IMR-90 (cell line): ENCODE measurements around the gene HPS6. TPM values are rescaled to one million over a fixed set of nuclear protein-coding genes. Genes with fewer than 3 reads are reported as not detected.

Experiments used
- ATAC-seq: fragments of 200-7000 bp; cut with Tn5 transposase; 2 replicates; pipeline ENCODE4 v1.9.1; 2020; ENCODE audit warnings: low read depth, mild to moderate bottlenecking, moderate library complexity
- BruUV-seq: library from RNA; stranded (reverse); fragments of 400-500 nt; replicated peaks from 2 replicates; lab custom pipeline; 2021; lab: Mats Ljungman, UMichigan
- CTCF ChIA-PET: fragments of 300-600 bp; formaldehyde crosslinking; extraction: SDS; loops from one replicate; lab custom pipeline; 2021; ENCODE audit warnings: antibody characterized with exemption; lab: Yijun Ruan, JAX
- POLR2A ChIA-PET: fragments of 300-600 bp; sonication (Branson Sonifier 250); formaldehyde crosslinking; loops from one replicate; lab custom pipeline; 2022; ENCODE audit warnings: antibody characterized with exemption; ENCODE audit not compliant: unreplicated experiment; lab: Charles Lee
- DNase-seq: peaks from one replicate; pipeline ENCODE4 v3.0.0; 2013
- H2AFZ ChIP-seq: replicated peaks from 2 replicates; pipeline ENCODE3; 2013; ENCODE audit warnings: low read length, mild to moderate bottlenecking; ENCODE audit not compliant: poor library complexity
- H2AK5ac ChIP-seq: 2 replicates; pipeline ENCODE4 v1.6.1; 2013; ENCODE audit warnings: low read depth, low read length, inconsistent platforms
- H2AK9ac ChIP-seq: replicated peaks from 2 replicates; pipeline ENCODE3; 2013; ENCODE audit warnings: mild to moderate bottlenecking, low read depth, low read length, moderate library complexity; ENCODE audit not compliant: poor library complexity
- H2BK120ac ChIP-seq: 2 replicates; pipeline ENCODE4 v1.6.1; 2013; ENCODE audit warnings: low read depth, low read length, inconsistent platforms
- H2BK15ac ChIP-seq: 3 replicates; pipeline ENCODE4 v1.6.1; 2013; ENCODE audit warnings: low read depth, low read length, inconsistent platforms
- H2BK20ac ChIP-seq: 2 replicates; pipeline ENCODE4 v1.6.1; 2013; ENCODE audit warnings: low read depth, mild to moderate bottlenecking, inconsistent platforms, low read length, moderate library complexity
- H2BK5ac ChIP-seq: 2 replicates; pipeline ENCODE4 v1.6.1; 2013; ENCODE audit warnings: mild to moderate bottlenecking, low read depth, low read length, inconsistent platforms; ENCODE audit not compliant: poor library complexity, severe bottlenecking
- H3K14ac ChIP-seq: replicated peaks from 2 replicates; pipeline ENCODE4 v1.6.1; 2013; ENCODE audit warnings: low read depth, low read length, inconsistent platforms
- H3K18ac ChIP-seq: 2 replicates; pipeline ENCODE4 v1.6.1; 2013; ENCODE audit warnings: low read depth, low read length, control low read depth
- H3K23ac ChIP-seq: 2 replicates; pipeline ENCODE4 v1.6.1; 2013; ENCODE audit warnings: low read depth, low read length, inconsistent platforms
- H3K27ac ChIP-seq: 2 replicates; pipeline ENCODE4 v1.5.1; 2013; ENCODE audit warnings: mild to moderate bottlenecking, control low read depth, low read length; ENCODE audit not compliant: insufficient read depth
- H3K27me3 ChIP-seq: 2 replicates; pipeline ENCODE4 v1.6.1; 2013; ENCODE audit warnings: low read length; ENCODE audit not compliant: control insufficient read depth, insufficient read depth
- H3K36me3 ChIP-seq: 2 replicates; pipeline ENCODE4 v1.6.1; 2013; ENCODE audit warnings: low read length, mixed read lengths; ENCODE audit not compliant: control insufficient read depth, insufficient read depth
- H3K4ac ChIP-seq: 2 replicates; pipeline ENCODE4 v1.6.1; 2013; ENCODE audit warnings: low read depth, low read length, inconsistent platforms
- H3K4me1 ChIP-seq: 2 replicates; pipeline ENCODE4 v1.6.1; 2013; ENCODE audit warnings: low read length, mixed read lengths; ENCODE audit not compliant: control insufficient read depth, insufficient read depth
- H3K4me2 ChIP-seq: 2 replicates; pipeline ENCODE4 v1.6.1; 2013; ENCODE audit warnings: low read depth, mild to moderate bottlenecking, control low read depth, low read length, moderate library complexity
- H3K4me3 ChIP-seq: 2 replicates; pipeline ENCODE4 v1.5.1; 2013; ENCODE audit warnings: low read depth, mild to moderate bottlenecking, control low read depth, low read length, moderate library complexity; ENCODE audit not compliant: insufficient read depth
- H3K56ac ChIP-seq: 2 replicates; pipeline ENCODE4 v1.6.1; 2013; ENCODE audit warnings: low read length, inconsistent platforms; ENCODE audit not compliant: insufficient read depth; ENCODE audit errors: extremely low read depth
- H3K79me1 ChIP-seq, 2 experiments: 2 replicates each; pipeline ENCODE4 v1.6.1; 2013; ENCODE audit warnings: low read length in 2 of 2, inconsistent platforms in 1 of 2, low read depth in 1 of 2
- H3K9ac ChIP-seq: 2 replicates; pipeline ENCODE4 v1.6.1; 2013; ENCODE audit warnings: low read depth, low read length, control low read depth
- H3K9me1 ChIP-seq: 2 replicates; pipeline ENCODE4 v1.6.1; 2013; ENCODE audit warnings: low read length, inconsistent platforms; ENCODE audit not compliant: insufficient read depth
- H3K9me3 ChIP-seq: 2 replicates; pipeline ENCODE4 v1.6.1; 2013; ENCODE audit warnings: low read length; ENCODE audit not compliant: control insufficient read depth, insufficient read depth
- H4K20me1 ChIP-seq: 2 replicates; pipeline ENCODE4 v1.6.1; 2013; ENCODE audit warnings: low read length, inconsistent platforms; ENCODE audit not compliant: insufficient read depth
- H4K5ac ChIP-seq: 2 replicates; pipeline ENCODE4 v1.6.1; 2013; ENCODE audit warnings: mild to moderate bottlenecking, low read depth, low read length, control low read depth
- H4K8ac ChIP-seq, 2 experiments: 2 replicates each; pipeline ENCODE4 v1.6.1; 2013; ENCODE audit warnings: low read depth in 2 of 2, low read length in 2 of 2, control low read depth in 1 of 2, inconsistent platforms in 1 of 2
- H4K91ac ChIP-seq: 2 replicates; pipeline ENCODE4 v1.6.1; 2013; ENCODE audit warnings: low read depth, low read length, inconsistent platforms; ENCODE audit not compliant: insufficient read depth
- BHLHE40 ChIP-seq: fragments of 150-350 bp; IDR thresholded peaks from 2 replicates; pipeline ENCODE4 v1.6.1; 2016; ENCODE audit warnings: mild to moderate bottlenecking, low read depth, low read length
- CEBPB ChIP-seq: IDR thresholded peaks from 2 replicates; pipeline ENCODE4 v1.6.1; 2012; ENCODE audit warnings: low read depth, low read length, improper control_type of control experiment
- CHD1 ChIP-seq: IDR thresholded peaks from 2 replicates; pipeline ENCODE4 v1.6.1; 2012; ENCODE audit warnings: low read depth, low read length, improper control_type of control experiment
- ELK1 ChIP-seq: fragments of 150-350 bp; IDR thresholded peaks from 2 replicates; pipeline ENCODE4 v1.6.1; 2016; ENCODE audit warnings: low read depth, mild to moderate bottlenecking, low read length, moderate library complexity, borderline replicate concordance
- FOS ChIP-seq: fragments of 150-350 bp; IDR thresholded peaks from 2 replicates; pipeline ENCODE4 v1.6.1; 2016; ENCODE audit warnings: low read depth, low read length
- MAFK ChIP-seq: IDR thresholded peaks from 2 replicates; pipeline ENCODE4 v1.6.1; 2012; ENCODE audit warnings: low read depth, low read length, improper control_type of control experiment
- MAZ ChIP-seq: IDR thresholded peaks from 2 replicates; pipeline ENCODE4 v1.6.1; 2012; ENCODE audit warnings: low read depth, mild to moderate bottlenecking, low read length, improper control_type of control experiment, moderate library complexity, borderline replicate concordance
- MXI1 ChIP-seq: IDR thresholded peaks from 2 replicates; pipeline ENCODE4 v1.6.1; 2012; ENCODE audit warnings: low read depth, mild to moderate bottlenecking, low read length, moderate library complexity, borderline replicate concordance
- RAD21 ChIP-seq: IDR thresholded peaks from 2 replicates; pipeline ENCODE4 v1.6.1; 2012; ENCODE audit warnings: low read length, improper control_type of control experiment
- RFX5 ChIP-seq: IDR thresholded peaks from 2 replicates; pipeline ENCODE4 v1.8.0; 2012; ENCODE audit warnings: low read depth, mild to moderate bottlenecking, low read length, moderate library complexity
- SMC3 ChIP-seq: fragments of 150-350 bp; IDR thresholded peaks from 2 replicates; pipeline ENCODE4 v1.6.1; 2016; ENCODE audit warnings: low read depth, mild to moderate bottlenecking, antibody characterized with exemption, low read length, moderate library complexity
- WGBS, 2 experiments: methylation state at CpG; one replicate each; pipeline versions ENCODE4 v1.1.5 to v1.1.7; 2013; ENCODE audit warnings: missing lambda C conversion rate in 2 of 2; ENCODE audit not compliant: insufficient read length in 1 of 2; ENCODE audit errors: extremely low coverage in 2 of 2; 5-methylcytosine and 5-hydroxymethylcytosine counted together
- dilution Hi-C: fragments of 300-500 bp; cut with HindIII; formaldehyde crosslinking; loops from one replicate; pipeline ENCODE4 v1.14.3; 2018; ENCODE audit warnings: low sequenced_read_pairs; ENCODE audit not compliant: unreplicated experiment
- in situ Hi-C: fragments of 300-500 bp; cut with MboI; formaldehyde crosslinking; loops from 3 replicates; pipeline ENCODE4 v1.14.3; 2019; ENCODE audit warnings: low sequenced_read_pairs, inconsistent platforms, mixed read lengths
- intact Hi-C: fragments of 100-400 bp; cut with micrococcal nuclease; formaldehyde crosslinking; loops from 2 replicates; pipeline ENCODE4 v1.10.0; 2022
- polyA plus RNA-seq, 3 experiments: library from polyadenylated mRNA; depleted of rRNA; stranded (reverse); fragments of >200 nt; gene quantifications; 2 replicates each; pipeline ENCODE4 v1.2.3, GENCODE V29; 2012; ENCODE audit warnings: low replicate concordance in 1 of 3
- total RNA-seq: library from RNA; depleted of rRNA; stranded (reverse); fragments of >200 nt; gene quantifications from 2 replicates; pipeline ENCODE4 v1.2.3, GENCODE V29; 2012
- TF ChIP-seq, protein P1 (sequence below): conservative IDR thresholded peaks from 2 replicates; pipeline ENCODE4 v1.5.1; 2012; ENCODE audit warnings: mild to moderate bottlenecking, low read depth, low read length, improper control_type of control experiment
- TF ChIP-seq, protein P2 (sequence below): fragments of 150-350 bp; IDR thresholded peaks from 2 replicates; pipeline ENCODE4 v1.6.1; 2017; ENCODE audit warnings: mild to moderate bottlenecking, antibody characterized with exemption, low read length, low read depth

HPS6 gene
- total and polyA plus RNA-seq, 2 of the 4 experiments (the other 2 are of a cell fraction), result 10.5 to 23.1 TPM

DNA sequence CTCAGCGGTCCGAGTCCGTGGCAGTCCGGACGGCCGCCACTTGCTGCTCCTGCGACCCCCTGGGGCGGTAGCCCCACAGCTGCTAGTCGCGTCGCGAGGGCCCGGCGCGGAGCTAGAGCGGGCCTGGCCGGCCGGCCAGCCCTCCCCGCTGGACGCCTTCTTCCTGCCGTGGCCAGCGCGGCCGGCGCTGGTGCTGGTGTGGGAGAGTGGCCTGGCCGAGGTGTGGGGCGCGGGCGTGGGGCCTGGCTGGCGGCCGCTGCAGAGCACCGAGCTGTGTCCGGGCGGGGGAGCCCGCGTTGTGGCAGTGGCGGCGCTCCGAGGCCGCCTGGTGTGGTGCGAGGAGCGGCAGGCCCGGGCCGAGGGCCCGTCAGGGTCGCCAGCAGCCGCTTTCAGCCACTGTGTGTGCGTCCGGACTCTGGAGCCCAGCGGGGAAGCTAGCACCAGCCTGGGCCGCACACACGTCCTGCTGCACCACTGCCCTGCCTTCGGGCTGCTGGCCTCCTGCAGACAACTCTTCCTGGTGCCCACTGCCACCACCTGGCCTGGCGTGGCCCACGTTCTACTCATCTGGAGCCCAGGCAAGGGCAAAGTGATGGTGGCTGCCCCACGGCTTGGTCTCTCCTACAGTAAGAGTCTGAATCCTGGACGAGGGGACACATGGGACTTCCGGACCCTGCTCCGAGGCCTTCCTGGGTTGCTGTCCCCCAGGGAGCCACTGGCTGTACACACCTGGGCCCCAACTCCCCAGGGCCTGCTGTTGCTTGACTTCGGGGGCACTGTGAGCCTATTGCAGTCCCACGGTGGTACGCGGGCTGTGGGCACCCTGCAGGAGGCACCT, 631 bp downstream of the HPS6 start:
- Histone ChIP-seq H2BK15ac (no peak overlapping the region), H3K18ac (no peak overlapping the region), H3K9me1 (peaks cover 19% of the 10 kb centered on the region), H2BK120ac (0 out of 2 replicates have a peak overlapping the region, but pooled peaks have one; percentile 12), H3K27me3 (no peaks in the 10 kb centered on the region), H2BK5ac (peak overlapping the region; percentile 47), H4K91ac (peak overlapping the region; percentile 43; the same call in 1 of the 2 replicates), H3K23ac (peak overlapping the region; percentile 81; the same call in 1 of the 2 replicates), H2AK5ac (peak overlapping the region; percentile 90), H2BK20ac (no peak overlapping the region), H3K4me2 (peak overlapping the region; percentile 97), H3K4me1 (peaks cover 22% of the 10 kb centered on the region), H2AK9ac (peak overlapping the region; percentile 73), H2AFZ (peak overlapping the region; percentile 89), H3K36me3 (peaks cover 20% of the 10 kb centered on the region), H3K9ac (peak overlapping the region; percentile 98), H4K20me1 (peaks cover 33% of the 10 kb centered on the region), H3K27ac (peak overlapping the region; percentile 61), H3K14ac (peak overlapping the region; percentile 69), H3K56ac (no peak overlapping the region), H4K8ac (peak overlapping the region; percentile 55 to 69; a peak in 3 of 4 replicates), H3K79me1 (peaks cover 22 to 43% of the 10 kb centered on the region in 2 experiments), H3K4ac (peak overlapping the region; percentile 89), H3K4me3 (peak overlapping the region; percentile 68), H4K5ac (peak overlapping the region; percentile 21; the same call in 1 of the 2 replicates), H3K9me3 (no peaks in the 10 kb centered on the region)
- POLR2A ChIA-PET, result no interaction called here
- in situ Hi-C loops (no loop called here), intact Hi-C loops (no loop called here), dilution Hi-C loops (no loop called here)
- WGBS, 2 experiments, result 18% methylated on average over 36 of the region's 63 CpGs; no CpG with 5 or more reads in 1 of the 2 experiments
- peak; percentile 45 for ATAC-seq
- no TSS peak for BruUV-seq
- peak; percentile 13 for DNase-seq
- CTCF ChIA-PET, result interaction anchor here (1.5 kb wide), 1 partner anchor 56 kb away, joined by 3 read pairs; no protein-coding TSS in a partner anchor
- no peak for TF ChIP-seq SMC3
- TF ChIP-seq, protein P1, sequence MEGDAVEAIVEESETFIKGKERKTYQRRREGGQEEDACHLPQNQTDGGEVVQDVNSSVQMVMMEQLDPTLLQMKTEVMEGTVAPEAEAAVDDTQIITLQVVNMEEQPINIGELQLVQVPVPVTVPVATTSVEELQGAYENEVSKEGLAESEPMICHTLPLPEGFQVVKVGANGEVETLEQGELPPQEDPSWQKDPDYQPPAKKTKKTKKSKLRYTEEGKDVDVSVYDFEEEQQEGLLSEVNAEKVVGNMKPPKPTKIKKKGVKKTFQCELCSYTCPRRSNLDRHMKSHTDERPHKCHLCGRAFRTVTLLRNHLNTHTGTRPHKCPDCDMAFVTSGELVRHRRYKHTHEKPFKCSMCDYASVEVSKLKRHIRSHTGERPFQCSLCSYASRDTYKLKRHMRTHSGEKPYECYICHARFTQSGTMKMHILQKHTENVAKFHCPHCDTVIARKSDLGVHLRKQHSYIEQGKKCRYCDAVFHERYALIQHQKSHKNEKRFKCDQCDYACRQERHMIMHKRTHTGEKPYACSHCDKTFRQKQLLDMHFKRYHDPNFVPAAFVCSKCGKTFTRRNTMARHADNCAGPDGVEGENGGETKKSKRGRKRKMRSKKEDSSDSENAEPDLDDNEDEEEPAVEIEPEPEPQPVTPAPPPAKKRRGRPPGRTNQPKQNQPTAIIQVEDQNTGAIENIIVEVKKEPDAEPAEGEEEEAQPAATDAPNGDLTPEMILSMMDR, result no peak
- no peak for TF ChIP-seq CEBPB
- TF ChIP-seq, protein P2, sequence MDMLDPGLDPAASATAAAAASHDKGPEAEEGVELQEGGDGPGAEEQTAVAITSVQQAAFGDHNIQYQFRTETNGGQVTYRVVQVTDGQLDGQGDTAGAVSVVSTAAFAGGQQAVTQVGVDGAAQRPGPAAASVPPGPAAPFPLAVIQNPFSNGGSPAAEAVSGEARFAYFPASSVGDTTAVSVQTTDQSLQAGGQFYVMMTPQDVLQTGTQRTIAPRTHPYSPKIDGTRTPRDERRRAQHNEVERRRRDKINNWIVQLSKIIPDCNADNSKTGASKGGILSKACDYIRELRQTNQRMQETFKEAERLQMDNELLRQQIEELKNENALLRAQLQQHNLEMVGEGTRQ, result no peak
- no peak for TF ChIP-seq MAFK
- TF ChIP-seq MAZ, result no peak
- TF ChIP-seq RFX5, result no peak
- no peak; the same call in 1 of the 2 replicates for TF ChIP-seq RAD21
- TF ChIP-seq ELK1, result no peak
- no peak for TF ChIP-seq FOS
- no peak for TF ChIP-seq BHLHE40
- no peak for TF ChIP-seq CHD1
- no peak for TF ChIP-seq MXI1
